Measurements from ENCODE around the gene GINM1. TPM values are rescaled to one million over a fixed set of nuclear protein-coding genes. Genes with fewer than 3 reads are reported as not detected.

GINM1 gene
- total and polyA plus RNA-seq, 2 donors (not counting 3 experiments of a cell fraction or from before 2014, with no cell fraction given) = 14.6 to 38.0 TPM

GRCh38 chr6:149627672-149628071 is 61.5 kb downstream of the GINM1 start:
- Histone ChIP-seq H3K9me3 (replicated peaks; ENCODE audit: control insufficient read depth, insufficient read depth, low read length) (no peaks in the 10 kb centered on the region), H3K4me1 (ENCODE audit: control insufficient read depth, extremely low read depth, insufficient read depth, low read length) (no peaks in the 10 kb centered on the region), H3K27me3 (ENCODE audit: control insufficient read depth in 2 of 2, insufficient read depth in 2 of 2, low read length in 2 of 2) (no peaks in the 10 kb centered on the region), H3K27ac (ENCODE audit: insufficient read depth, low read depth, low read length) (no peak overlapping the region), H3K79me2 (ENCODE audit: control insufficient read depth, insufficient read depth, low read length) (no peaks in the 10 kb centered on the region), H3K36me3 (ENCODE audit: control insufficient read depth in 2 of 2, extremely low read depth in 1 of 2, insufficient read depth in 2 of 2, low read length in 2 of 2) (peaks cover 0 to 2% of the 10 kb centered on the region in 2 experiments), H3K4me2 (ENCODE audit: insufficient read depth, low read length) (no peak overlapping the region), H4K20me1 (replicated peaks; ENCODE audit: control insufficient read depth, extremely low read depth, insufficient read depth, low read length) (no peaks in the 10 kb centered on the region), H3K4me3 (replicated peaks in 1 of 3; ENCODE audit: insufficient read depth in 1 of 3, low read depth in 1 of 3, low read length in 3 of 3) (no peak overlapping the region), H3K9me1 (replicated peaks; ENCODE audit: control insufficient read depth, extremely low read depth, insufficient read depth, low read length) (no peaks in the 10 kb centered on the region), H2AFZ (ENCODE audit: low read depth, low read length) (no peak overlapping the region), H3K9ac (replicated peaks; ENCODE audit: extremely low read depth, insufficient read depth, low read length) (no peak overlapping the region)
- DNase-seq (ENCODE audit: low read depth, low spot score) = no peak
- no peak for FAIRE-seq
- CTCF ChIA-PET = no interaction called here
- dilution Hi-C loops (cut with MboI; ENCODE audit: extremely low pct_ligation_motif_present, low sequenced_read_pairs) = no loop called here
- TF ChIP-seq MYC (IDR thresholded peaks at IDR 0.05; ENCODE audit: low read depth, low read length) (no peak), EZH2 (IDR thresholded peaks at IDR 0.05; ENCODE audit: borderline replicate concordance, low read depth, low read length, severe bottlenecking) (no peak), JUN (IDR thresholded peaks at IDR 0.05; ENCODE audit: borderline replicate concordance, insufficient read depth, insufficient read length, low read depth) (no peak), FOS (IDR thresholded peaks at IDR 0.05; ENCODE audit: borderline replicate concordance, insufficient read depth, low read length) (no peak), GATA2 (IDR thresholded peaks at IDR 0.05; ENCODE audit: insufficient read depth, insufficient read length, low read depth, low read length) (no peak)
- no TSS peak for BruUV-seq (replicated peaks)
- intact Hi-C loops (cut with micrococcal nuclease) = no loop called here
- POLR2A ChIA-PET = no interaction called here

GRCh38 chr6:149628875-149629510 is 62.8 kb downstream of the GINM1 start:
- Histone ChIP-seq H3K36me3 (ENCODE audit: control insufficient read depth in 2 of 2, extremely low read depth in 1 of 2, insufficient read depth in 2 of 2, low read length in 2 of 2) (peaks cover 0 to 2% of the 10 kb centered on the region in 2 experiments), H3K4me2 (ENCODE audit: insufficient read depth, low read length) (no peak overlapping the region), H2AFZ (ENCODE audit: low read depth, low read length) (no peak overlapping the region), H3K27me3 (ENCODE audit: control insufficient read depth in 2 of 2, insufficient read depth in 2 of 2, low read length in 2 of 2) (no peaks in the 10 kb centered on the region), H3K9me3 (replicated peaks; ENCODE audit: control insufficient read depth, insufficient read depth, low read length) (no peaks in the 10 kb centered on the region), H3K4me3 (replicated peaks in 1 of 3; ENCODE audit: insufficient read depth in 1 of 3, low read depth in 1 of 3, low read length in 3 of 3) (no peak overlapping the region), H3K4me1 (ENCODE audit: control insufficient read depth, extremely low read depth, insufficient read depth, low read length) (no peaks in the 10 kb centered on the region), H3K9me1 (replicated peaks; ENCODE audit: control insufficient read depth, extremely low read depth, insufficient read depth, low read length) (no peaks in the 10 kb centered on the region), H3K79me2 (ENCODE audit: control insufficient read depth, insufficient read depth, low read length) (no peaks in the 10 kb centered on the region), H4K20me1 (replicated peaks; ENCODE audit: control insufficient read depth, extremely low read depth, insufficient read depth, low read length) (no peaks in the 10 kb centered on the region), H3K27ac (ENCODE audit: insufficient read depth, low read depth, low read length) (no peak overlapping the region), H3K9ac (replicated peaks; ENCODE audit: extremely low read depth, insufficient read depth, low read length) (no peak overlapping the region)
- POLR2A ChIA-PET = no interaction called here
- intact Hi-C loops (cut with micrococcal nuclease) = no loop called here
- no peak for TF ChIP-seq EZH2 (IDR thresholded peaks at IDR 0.05; ENCODE audit: borderline replicate concordance, low read depth, low read length, severe bottlenecking)
- DNase-seq (ENCODE audit: low read depth, low spot score) (no peak), FAIRE-seq (no peak)
- no TSS peak for BruUV-seq (replicated peaks)
- dilution Hi-C loops (cut with MboI; ENCODE audit: extremely low pct_ligation_motif_present, low sequenced_read_pairs) = no loop called here
- CTCF ChIA-PET = interaction anchor here (1.3 kb wide), 1 partner anchor 18 kb away, joined by 5 read pairs; no protein-coding TSS in a partner anchor
